Mesothelial cell of epicardium (in vitro differentiated cells): ENCODE results near the gene NFE2L3. TPM values are rescaled to one million over a fixed set of nuclear protein-coding genes. Genes with fewer than 3 reads are reported as not detected.
"Not testable (repeated sequence)": the region's sequence is repeated elsewhere in the genome, so short reads cannot be mapped to it uniquely, and the experiment has no call there.

Experiments used
- DNase-seq, 2 experiments: peaks; one replicate each; pipeline ENCODE4 v3.0.0; 2021; ENCODE audit warnings: low spot score in 2 of 2; ENCODE audit not compliant: unreplicated experiment in 2 of 2
- H3K27ac Mint-ChIP-seq: 2 replicates; pipeline ENCODE4 v1.8.0; 2021; ENCODE audit warnings: mixed read lengths
- H3K27me3 Mint-ChIP-seq: 2 replicates; pipeline ENCODE4 v1.8.0; 2021; ENCODE audit warnings: low read depth, mixed read lengths
- H3K36me3 Mint-ChIP-seq: 2 replicates; pipeline ENCODE4 v1.8.0; 2021; ENCODE audit warnings: mixed read lengths
- H3K4me1 Mint-ChIP-seq: 2 replicates; pipeline ENCODE4 v1.8.0; 2021; ENCODE audit warnings: mixed read lengths
- H3K4me3 Mint-ChIP-seq: 2 replicates; pipeline ENCODE4 v1.8.0; 2021; ENCODE audit warnings: mild to moderate bottlenecking, moderate library complexity, mixed read lengths
- H3K9me3 Mint-ChIP-seq: 2 replicates; pipeline ENCODE4 v1.8.0; 2021; ENCODE audit warnings: mixed read lengths
- CTCF ChIP-seq: fragments of 200-600 bp; sonication (generic); IDR thresholded peaks from one replicate; pipeline ENCODE4 v1.5.0; 2021; ENCODE audit warnings: antibody characterized with exemption; ENCODE audit not compliant: unreplicated experiment
- total RNA-seq: library from RNA; stranded (reverse); gene quantifications from 3 replicates; pipeline ENCODE4 v1.2.1, GENCODE V29; 2021

Gene NFE2L3
- total RNA-seq, 1 donor from 2014 or later: 11.8 TPM

GRCh38 chr7:26160896-26161295, 8.9 kb downstream of the NFE2L3 start:
- H3K27me3 Mint-ChIP-seq: no peaks in the 10 kb centered on the region
- no peak for TF ChIP-seq CTCF
- DNase-seq: no peak
- H3K27ac Mint-ChIP-seq: no peak overlapping the region
- no peaks in the 10 kb centered on the region for H3K9me3 Mint-ChIP-seq
- no peak overlapping the region for H3K4me3 Mint-ChIP-seq
- H3K36me3 Mint-ChIP-seq: no peaks in the 10 kb centered on the region
- H3K4me1 Mint-ChIP-seq: peaks cover 14% of the 10 kb centered on the region

GRCh38 chr7:26162431-26162830, 10.4 kb downstream of the NFE2L3 start:
- Mint-ChIP-seq H3K36me3 (no peaks in the 10 kb centered on the region), H3K9me3 (no peaks in the 10 kb centered on the region), H3K4me1 (peaks cover 6% of the 10 kb centered on the region), H3K27me3 (no peaks in the 10 kb centered on the region), H3K4me3 (no peak overlapping the region), H3K27ac (no peak overlapping the region)
- DNase-seq: no peak
- TF ChIP-seq CTCF: no peak

GRCh38 chr7:26163804-26164203, 11.8 kb downstream of the NFE2L3 start:
- H3K27me3 Mint-ChIP-seq, H3K36me3 Mint-ChIP-seq, H3K4me1 Mint-ChIP-seq, H3K4me3 Mint-ChIP-seq, H3K9me3 Mint-ChIP-seq, H3K27ac Mint-ChIP-seq, DNase-seq: not testable (repeated sequence)

GRCh38 chr7:26165950-26166683, 14.1 kb downstream of the NFE2L3 start:
- TF ChIP-seq CTCF: no peak
- Mint-ChIP-seq H3K4me1 (no peaks in the 10 kb centered on the region), H3K27me3 (no peaks in the 10 kb centered on the region)

GRCh38 chr7:26166684-26167266, 14.8 kb downstream of the NFE2L3 start:
- H3K4me1 Mint-ChIP-seq: no peaks in the 10 kb centered on the region
- no peak for TF ChIP-seq CTCF
- H3K9me3 Mint-ChIP-seq: peaks cover 4% of the 10 kb centered on the region
- no peak for DNase-seq
- H3K27me3 Mint-ChIP-seq: no peaks in the 10 kb centered on the region
- no peak overlapping the region for H3K4me3 Mint-ChIP-seq
- no peak overlapping the region for H3K27ac Mint-ChIP-seq
- peaks cover 3% of the 10 kb centered on the region for H3K36me3 Mint-ChIP-seq

More at GRCh38 chr7:26165950-26166683, 14.1 kb downstream of the NFE2L3 start:
- no peaks in the 10 kb centered on the region for H3K9me3 Mint-ChIP-seq
- no peak overlapping the region for H3K27ac Mint-ChIP-seq
- no peaks in the 10 kb centered on the region for H3K36me3 Mint-ChIP-seq
- no peak overlapping the region for H3K4me3 Mint-ChIP-seq
- DNase-seq: no peak

- Mint-ChIP-seq H3K9me3 (peaks cover 8% of the 10 kb centered on the region), H3K27me3 (no peaks in the 10 kb centered on the region), H3K4me3 (no peak overlapping the region), H3K36me3 (peaks cover 6% of the 10 kb centered on the region), H3K4me1 (no peaks in the 10 kb centered on the region), H3K27ac (no peak overlapping the region)
- TF ChIP-seq CTCF: no peak
- no peak for DNase-seq
These were observed 15.4 kb downstream of the NFE2L3 start for GRCh38 chr7:26167303-26167934.
